ENCODE data around the gene TCAF1.
"Not testable (repeated sequence)": the region's sequence is repeated elsewhere in the genome, so short reads cannot be mapped to it uniquely, and the experiment has no call there.

The TCAF1 gene

GRCh38 chr7:143855443-143855842 is 46.5 kb downstream of the TCAF1 start:
- DNase-seq (ENCODE audit: low spot score), result not testable (repeated sequence)

DNA sequence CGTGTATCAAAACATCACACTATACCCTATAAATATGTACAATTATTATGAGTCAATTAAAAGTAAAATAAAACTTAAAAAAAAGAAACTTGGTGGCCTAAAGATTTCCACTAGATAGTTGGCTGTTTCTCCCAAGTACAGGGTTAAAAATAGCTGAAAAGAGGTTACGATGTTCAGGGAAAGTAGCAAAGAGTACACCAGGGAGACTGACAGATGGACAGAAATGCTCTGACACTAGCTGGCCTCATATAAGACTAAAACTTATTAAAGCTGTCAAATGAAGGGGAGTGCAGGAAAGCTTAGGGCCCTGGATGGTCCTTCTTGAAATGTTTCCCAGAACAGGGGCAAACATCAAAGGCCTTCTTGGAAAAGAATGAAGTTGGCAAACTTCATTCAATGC is 51.3 kb downstream of the TCAF1 start:
- no peak for DNase-seq (ENCODE audit: low spot score)

DNA sequence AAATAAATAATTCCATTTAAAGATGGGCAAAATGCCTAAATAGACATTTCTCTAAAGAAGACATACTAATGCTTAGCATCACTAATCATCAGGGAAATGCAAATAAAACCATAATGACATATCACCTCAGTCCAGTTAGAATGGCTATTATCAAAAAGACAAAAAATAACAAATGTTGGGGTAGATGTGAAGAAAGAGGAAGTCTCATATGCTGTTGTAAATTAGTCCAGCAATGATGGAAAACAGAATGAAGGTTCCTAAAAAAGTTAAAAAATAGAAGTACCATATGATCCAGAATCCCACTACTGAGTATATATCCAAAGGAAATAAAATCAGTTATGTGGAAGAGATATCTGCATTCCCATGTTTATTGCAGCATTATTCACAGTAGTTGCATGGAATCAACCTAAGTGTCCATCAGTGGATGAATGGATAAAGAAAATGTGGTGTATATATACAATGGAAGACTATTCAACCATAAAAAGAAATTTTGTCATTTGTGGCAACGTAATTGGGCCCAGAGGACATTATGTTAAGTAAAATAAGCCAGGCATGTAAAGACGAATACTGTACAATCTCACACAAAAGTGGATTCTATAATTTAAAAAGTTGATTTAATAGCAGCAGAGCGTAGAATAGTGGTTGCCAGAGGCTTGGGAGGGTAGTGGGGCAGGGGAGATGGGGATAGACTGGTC is 52.0 kb downstream of the TCAF1 start:
- no peak for DNase-seq (ENCODE audit: low spot score)

- DNase-seq (ENCODE audit: low spot score), result no peak
These were observed 53.8 kb downstream of the TCAF1 start for GRCh38 chr7:143848192-143848591.

DNA sequence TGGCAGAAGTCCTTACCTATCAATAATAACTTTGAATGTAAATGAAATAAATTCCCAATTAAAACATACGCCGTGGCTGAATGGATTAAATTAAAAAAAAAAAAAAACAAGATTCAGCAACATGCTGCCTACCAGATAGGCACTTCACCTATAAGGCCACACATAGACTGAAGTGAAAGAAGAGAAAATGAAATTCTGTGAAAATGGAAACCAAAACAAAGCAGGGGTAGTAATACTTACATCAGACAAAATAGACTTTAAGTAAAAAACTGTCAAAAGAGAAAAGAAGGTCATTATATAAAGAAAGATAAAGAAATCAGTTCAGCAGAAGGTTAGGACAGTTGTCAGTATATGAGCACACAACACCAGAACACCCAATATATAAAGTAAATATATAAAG is 55.3 kb downstream of the TCAF1 start:
- no peak for DNase-seq (ENCODE audit: low spot score)

GRCh38 chr7:143841696-143842095 is 60.3 kb downstream of the TCAF1 start:
- DNase-seq (ENCODE audit: low spot score), result not testable (repeated sequence)

DNA sequence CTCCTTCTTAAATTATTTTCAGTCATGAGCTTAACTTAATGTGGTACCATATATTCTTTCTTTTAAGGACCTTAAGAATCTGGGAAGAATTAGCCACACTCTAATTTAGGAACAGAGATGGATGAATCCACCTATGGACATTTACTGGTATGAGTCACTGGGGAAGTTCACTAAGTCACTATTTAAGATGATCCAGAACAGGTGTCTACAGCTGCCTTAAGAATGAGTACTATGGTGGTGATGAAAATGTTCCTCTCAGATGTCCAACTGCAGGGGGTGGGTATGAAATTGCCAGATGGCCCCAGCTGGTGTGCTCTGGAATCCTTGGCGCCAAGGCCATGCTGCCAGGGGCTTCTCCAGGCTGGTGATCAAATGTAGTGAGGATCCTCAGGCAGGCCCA is 61.9 kb downstream of the TCAF1 start:
- not testable (repeated sequence) for DNase-seq (ENCODE audit: low spot score)

DNA sequence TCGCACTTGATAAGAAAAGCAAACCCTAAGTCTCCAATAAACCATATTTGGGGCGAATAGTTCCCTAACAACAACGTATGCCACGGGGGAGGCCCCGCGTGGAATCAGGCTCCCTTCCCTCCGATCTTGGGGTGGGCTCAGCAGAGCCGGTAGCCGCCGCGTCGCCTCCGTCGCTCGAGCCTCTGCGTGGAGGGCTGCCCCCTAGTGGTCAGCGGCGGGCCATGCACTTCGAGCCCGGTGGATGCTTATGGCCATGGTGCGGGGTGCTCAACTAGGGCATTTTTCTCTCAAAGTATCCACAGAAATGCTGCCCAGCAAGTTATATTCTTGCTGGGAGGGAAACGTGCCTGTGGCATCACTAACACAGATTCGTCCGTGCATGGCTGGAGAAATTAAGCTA is 64.8 kb downstream of the TCAF1 start:
- not testable (repeated sequence) for DNase-seq (ENCODE audit: low spot score)

GRCh38 chr7:143836622-143837021 is 65.4 kb downstream of the TCAF1 start:
- not testable (repeated sequence) for DNase-seq (ENCODE audit: low spot score)

DNA sequence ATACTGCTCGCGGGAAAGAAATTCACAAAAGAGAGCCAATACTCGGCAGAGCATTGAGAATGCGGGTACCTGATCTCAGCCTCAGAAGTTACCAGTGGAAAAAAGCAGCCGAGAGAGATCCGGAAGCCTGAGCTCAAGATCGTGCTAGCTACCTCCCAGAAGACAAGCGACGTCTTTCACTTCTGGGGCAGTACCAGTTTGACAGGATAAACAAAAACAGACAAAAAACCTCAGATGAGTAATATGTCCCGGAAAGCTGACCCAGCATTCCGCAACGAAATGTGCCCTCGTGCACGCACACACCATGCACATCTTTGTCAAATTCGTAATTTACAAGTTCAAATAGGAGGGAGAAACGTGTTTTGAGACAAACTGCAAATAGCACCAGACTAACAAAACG is 65.9 kb downstream of the TCAF1 start:
- not testable (repeated sequence) for DNase-seq (ENCODE audit: low spot score)

DNA sequence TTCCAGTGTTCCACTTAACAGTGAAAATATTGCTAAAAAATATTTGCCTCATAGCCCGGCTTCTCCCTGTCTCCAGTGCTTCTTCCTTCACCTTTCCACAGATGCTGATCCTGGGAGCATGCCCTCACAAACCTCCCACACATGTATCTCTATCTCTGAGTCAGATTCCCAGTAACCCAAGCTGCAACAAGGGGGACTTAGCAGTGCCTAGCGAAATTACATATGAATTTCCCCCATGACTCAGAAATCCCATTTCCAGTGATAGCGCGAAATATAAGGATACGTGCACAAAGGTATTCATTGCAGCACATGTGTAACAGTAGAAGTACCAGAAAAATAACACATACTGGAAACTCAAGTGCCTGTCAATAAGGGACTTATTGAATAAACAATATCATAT is 75.4 kb downstream of the TCAF1 start:
- DNase-seq (ENCODE audit: low spot score), result not testable (repeated sequence)

- not testable (repeated sequence) for DNase-seq (ENCODE audit: low spot score)
These were observed 77.5 kb downstream of the TCAF1 start for GRCh38 chr7:143824295-143825135.

GRCh38 chr7:143823634-143824294 is 78.2 kb downstream of the TCAF1 start:
- not testable (repeated sequence) for DNase-seq (ENCODE audit: low spot score)

GRCh38 chr7:143821392-143822277 is 80.3 kb downstream of the TCAF1 start:
- not testable (repeated sequence) for DNase-seq (ENCODE audit: low spot score)

GRCh38 chr7:143817873-143818272 is 84.1 kb downstream of the TCAF1 start:
- not testable (repeated sequence) for DNase-seq (ENCODE audit: low spot score)

- not testable (repeated sequence) for DNase-seq (ENCODE audit: low spot score)
These were observed 85.4 kb downstream of the TCAF1 start for GRCh38 chr7:143816471-143817133.

DNA sequence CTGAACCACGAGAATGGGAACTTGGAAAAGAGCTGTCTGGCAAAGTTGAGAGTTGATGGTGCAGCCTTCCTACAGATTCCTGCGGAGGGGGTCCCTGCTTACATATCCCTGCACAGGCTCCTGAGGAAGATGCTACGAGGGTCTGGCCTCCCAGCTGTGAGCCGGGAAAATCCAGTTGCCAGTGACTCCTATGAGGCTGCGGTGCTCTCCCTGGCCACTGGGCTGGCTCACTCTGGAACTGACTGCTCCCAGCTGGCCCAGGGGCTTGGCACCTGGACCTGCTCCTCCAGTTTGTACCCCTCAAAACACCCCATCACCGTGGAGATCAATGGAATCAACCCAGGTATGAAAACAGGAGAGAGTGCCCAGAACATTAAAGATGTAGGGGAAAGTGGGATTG is 91.3 kb downstream of the TCAF1 start:
- not testable (repeated sequence) for DNase-seq (ENCODE audit: low spot score)

DNA sequence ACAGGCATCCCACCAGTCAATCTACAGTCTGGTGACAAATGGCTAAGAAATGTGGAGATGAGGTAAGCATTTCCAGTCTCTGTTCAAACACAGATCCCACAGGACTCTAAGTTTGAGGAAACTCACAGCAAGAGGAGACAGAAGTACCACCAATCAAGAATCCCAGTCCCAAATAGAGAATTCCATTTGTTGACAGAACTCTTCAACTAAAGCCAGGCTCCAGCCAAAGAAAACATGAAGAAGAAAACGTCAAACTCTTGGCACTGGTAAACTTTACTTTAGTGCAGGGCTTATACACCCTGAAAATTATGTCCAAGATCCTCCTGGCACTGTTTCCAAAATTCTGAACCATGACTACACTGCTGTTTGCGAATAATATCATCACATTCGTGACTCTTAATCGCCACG is 95.3 kb downstream of the TCAF1 start:
- DNase-seq (ENCODE audit: low spot score), result not testable (repeated sequence)
